GM19351 (cell line): Measurements from ENCODE around the gene CDH23.
"Not testable (repeated sequence)": the region's sequence is repeated elsewhere in the genome, so short reads cannot be mapped to it uniquely, and the experiment has no call there.

Experiments used
- ATAC-seq: cut with Tn5 transposase; IDR thresholded peaks from one replicate; pipeline ENCODE4 v1.9.1; 2021; ENCODE audit warnings: mild to moderate bottlenecking, moderate library complexity; ENCODE audit not compliant: unreplicated experiment

Gene CDH23

DNA sequence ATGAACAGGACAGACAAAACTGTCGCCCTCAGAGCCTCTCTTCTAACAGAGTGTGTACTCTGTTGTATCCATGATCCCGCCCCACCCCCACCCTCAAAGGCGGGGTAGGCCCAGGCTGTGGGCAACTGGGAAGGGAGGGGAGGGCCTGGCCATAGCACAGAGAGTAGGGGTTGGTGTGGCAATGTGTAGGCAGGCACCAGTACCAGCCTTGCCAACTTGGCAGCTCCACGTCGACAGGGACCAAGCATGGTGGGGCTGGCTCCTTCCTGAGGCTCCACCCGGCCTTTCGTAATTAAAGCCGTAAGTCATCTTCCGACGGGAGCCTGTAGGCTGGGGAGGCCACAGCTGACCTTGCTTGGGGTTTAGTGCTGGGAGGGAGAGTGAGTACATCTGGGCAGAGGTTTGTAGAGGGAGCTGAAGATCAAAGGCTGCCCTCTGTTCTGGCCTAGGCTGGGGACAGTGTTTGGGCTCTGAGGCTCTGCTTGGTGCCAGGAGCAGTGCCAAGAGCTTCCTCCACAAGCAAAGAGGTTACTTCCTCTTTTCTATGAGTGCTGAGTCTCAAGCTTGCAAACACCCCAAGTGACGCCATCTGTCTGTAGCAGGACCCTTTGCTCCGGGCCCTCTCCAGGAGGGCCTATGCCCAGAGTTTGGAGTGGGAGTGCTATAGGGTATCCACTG lies 201.2 kb downstream of the CDH23 start:
- ATAC-seq, result no peak

GRCh38 chr10:71598621-71599055 lies 201.9 kb downstream of the CDH23 start:
- ATAC-seq, result no peak

GRCh38 chr10:71599518-71599917 lies 202.8 kb downstream of the CDH23 start:
- ATAC-seq, result no peak

GRCh38 chr10:71600242-71600641 lies 203.5 kb downstream of the CDH23 start:
- ATAC-seq, result not testable (repeated sequence)

GRCh38 chr10:71600849-71601248 lies 204.1 kb downstream of the CDH23 start:
- no peak for ATAC-seq

DNA sequence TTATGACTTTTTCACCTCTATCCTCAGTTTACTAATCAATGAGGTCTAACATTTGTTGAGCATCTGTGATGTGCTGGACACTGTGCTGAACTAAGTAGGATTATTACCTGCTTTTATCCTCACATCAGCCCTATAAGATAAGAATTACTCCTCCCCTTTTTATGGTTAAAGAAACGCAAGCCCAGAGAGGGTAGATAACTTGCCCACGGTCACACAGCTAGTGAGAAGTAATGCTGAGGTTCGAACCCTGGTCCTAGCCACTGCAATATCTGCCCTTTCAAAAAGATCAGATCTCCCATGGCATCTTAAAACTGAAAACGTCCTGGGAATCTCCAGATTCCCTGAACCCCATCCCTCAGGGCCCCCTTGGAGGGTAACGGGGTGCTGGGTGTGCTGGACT lies 204.6 kb downstream of the CDH23 start:
- no peak for ATAC-seq

GRCh38 chr10:71603150-71603549 lies 206.4 kb downstream of the CDH23 start:
- ATAC-seq, result no peak

DNA sequence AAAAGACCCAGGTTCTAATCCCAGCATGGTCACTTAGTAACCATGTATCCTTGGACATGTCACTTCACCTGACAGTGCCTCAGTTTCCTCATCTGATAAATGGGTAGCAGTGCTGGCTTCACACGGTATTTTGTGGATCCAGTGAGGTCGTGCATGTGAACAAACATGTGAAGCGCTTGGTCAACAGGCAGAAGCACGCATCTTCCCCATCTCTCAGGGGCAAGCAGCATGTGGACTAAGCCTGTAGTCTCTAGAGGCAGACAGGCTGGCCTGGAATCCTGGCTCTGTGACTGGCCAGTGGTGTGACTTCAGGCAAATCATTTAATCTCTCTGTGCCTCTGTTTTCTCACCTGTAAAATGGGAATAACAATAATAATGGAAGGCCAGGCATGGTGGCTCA lies 207.0 kb downstream of the CDH23 start:
- no peak for ATAC-seq

GRCh38 chr10:71604324-71605018 lies 207.8 kb downstream of the CDH23 start:
- ATAC-seq, result no peak

- ATAC-seq, result no peak
Observed at GRCh38 chr10:71605263-71605962, 208.7 kb downstream of the CDH23 start.

DNA sequence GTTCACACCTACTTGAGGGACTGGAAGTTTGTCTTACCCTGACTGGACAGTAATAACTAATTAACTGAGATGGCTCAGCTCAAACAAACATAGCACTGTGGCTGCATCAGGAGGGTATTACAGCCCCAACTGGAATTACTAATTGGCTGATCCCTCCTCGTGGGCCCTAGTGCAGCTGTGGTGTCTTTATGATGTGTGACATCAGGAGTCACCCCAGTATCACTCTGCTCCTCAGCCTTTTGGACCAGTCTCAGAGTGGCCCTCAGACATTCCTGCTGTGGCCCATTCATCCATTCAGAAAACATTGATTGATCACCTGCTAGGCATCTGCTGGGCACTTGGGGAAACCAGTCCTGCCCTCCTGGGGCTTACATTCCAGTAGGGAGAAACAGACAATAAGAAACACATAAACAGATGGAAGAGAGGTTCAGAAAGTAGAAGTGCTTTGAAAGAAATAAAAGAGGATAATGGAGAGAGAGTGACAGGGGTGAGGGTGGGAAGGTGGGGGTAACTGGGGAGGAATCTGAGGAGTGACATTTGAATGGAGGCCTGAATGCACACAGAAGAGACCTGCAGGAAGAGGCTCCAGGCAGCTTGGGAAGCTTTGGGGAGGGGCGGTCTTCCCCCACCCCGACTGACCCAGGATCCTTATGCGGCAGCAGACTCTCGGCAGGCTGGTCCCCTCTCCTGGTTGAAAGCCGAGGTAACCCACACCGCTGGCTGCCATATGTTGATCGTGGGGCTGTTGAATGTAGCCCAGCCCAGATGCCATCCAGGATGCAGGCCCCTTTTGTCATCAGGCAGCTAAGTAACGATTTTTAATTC lies 209.7 kb downstream of the CDH23 start:
- no peak for ATAC-seq

DNA sequence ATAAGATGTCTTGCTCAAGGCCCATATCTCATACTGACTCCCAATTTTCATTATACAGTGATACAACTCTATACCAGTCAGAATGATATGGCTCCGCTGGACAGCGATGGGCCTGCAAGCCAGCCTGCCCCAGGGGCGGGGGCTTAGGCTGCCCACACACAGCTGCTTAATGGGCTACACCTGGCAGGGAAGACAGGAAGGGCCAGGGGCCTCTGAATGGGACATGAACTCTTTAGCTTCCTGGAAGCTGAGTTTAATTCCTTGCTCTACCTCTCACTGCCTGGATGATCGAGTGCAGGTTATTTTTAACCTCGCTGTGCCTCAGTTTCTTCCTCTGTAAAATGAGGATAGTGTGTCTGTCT lies 210.3 kb downstream of the CDH23 start:
- no peak for ATAC-seq

DNA sequence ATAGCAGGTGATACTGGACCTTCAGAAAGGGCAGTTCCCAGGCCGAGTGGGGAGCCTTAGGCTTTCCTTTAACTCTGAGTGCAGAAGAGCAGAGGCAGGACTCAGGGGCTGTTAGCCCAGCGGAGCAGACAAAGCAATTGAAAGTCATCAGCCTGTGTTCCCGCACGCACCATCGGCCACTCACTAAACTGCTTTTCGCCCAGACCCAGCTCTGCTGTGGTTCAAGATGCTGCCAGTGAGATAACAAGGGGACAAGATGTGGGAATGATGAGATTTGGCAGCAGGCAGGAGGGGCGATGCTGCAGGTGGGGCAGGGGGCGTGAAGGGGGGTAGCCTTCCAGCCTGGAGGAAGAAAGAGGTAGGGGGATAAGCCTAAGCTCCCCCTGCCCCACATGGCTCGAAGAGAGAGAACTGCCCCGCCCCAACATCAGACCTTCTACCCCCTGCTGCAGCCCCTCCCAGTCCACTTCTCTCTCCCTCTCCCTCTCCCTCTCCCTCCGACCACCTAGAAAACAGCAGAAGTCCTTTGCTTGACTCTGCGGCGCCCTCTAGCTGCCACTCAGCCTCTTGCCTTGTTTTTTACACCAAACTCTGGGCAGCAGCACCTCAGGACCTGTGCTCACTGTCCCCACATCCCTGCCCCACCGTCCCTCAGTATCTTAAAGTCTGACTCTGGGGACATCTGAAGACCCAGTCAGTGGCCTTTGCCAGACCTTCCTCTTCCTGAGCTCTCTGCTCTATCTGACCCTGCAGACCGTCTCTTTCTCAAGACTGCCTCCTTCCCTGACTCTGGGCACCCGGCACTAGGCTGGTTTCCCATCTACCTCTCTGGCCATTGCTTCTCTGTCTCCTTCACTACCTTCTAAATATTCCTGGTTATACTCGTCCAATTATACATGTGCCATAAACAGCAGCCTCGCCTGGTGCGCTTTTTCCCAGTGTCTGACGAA lies 212.4 kb downstream of the CDH23 start:
- ATAC-seq, result no peak

DNA sequence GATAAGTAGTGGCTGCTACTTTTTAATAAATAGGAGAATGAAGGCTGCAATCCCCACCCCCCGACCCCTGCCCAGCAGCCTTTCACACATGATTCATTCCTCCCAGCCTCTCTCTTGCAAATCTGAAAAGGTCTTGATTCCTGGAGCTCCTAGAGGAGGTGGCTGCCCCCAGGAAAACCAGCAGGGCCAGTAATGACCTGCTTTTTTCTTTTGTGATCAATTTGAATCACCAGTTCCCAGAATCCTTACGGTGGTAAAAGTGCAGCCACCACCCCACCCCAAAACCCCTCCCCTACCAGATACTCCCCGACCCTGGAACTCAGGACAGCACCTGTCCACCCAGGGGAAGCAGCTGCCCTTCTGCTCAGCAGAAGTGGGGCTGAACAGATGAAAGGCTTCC lies 213.9 kb downstream of the CDH23 start:
- ATAC-seq, result no peak

GRCh38 chr10:71611131-71611530 lies 214.4 kb downstream of the CDH23 start:
- no peak for ATAC-seq

GRCh38 chr10:71611709-71612422 lies 215.1 kb downstream of the CDH23 start:
- no peak for ATAC-seq

DNA sequence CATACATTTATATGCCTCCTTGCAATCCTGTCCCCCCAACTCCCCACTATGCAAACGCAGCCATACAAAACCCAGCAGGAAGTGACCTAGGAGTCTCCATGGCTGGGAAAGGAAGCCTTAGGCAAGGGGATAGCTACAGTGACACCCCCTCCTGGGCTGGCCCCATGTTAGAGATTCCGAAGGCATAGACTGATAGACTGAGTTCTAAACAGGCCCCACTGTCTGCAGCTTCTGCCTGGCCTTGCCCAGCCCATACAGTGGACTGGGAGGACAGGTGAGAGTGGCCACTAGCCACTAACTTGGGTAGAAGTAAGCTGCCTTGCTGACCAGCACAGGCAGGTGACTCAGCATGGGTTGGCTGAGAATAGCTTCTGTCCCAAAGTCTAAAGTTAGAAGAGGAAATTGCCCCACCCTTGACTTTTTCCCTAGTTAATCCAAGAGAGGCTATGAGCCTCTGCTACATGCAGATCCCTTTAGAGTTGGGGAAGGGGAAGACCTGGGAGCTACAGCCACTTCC lies 216.6 kb downstream of the CDH23 start:
- no peak for ATAC-seq

- no peak for ATAC-seq
Observed at GRCh38 chr10:71613877-71614276, 217.2 kb downstream of the CDH23 start.

DNA sequence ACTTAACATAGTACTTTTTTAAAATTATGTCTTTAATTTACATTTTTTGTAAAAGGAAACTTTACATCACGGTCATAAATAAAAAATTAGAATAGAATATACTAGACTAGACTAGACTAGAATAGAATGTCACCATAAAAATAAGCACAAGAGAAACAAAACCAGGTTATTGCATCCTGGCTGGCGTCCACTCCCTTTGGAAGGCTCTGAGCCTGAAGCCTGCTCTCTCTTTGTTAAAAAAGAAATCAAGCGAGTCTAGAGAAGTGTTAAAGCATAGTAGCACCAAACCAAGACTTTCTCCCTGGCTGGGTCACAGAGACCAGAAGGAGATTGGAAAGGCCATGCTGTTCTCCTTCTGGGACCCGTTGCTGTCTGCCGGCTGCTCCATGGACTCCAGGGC lies 218.2 kb downstream of the CDH23 start:
- no peak for ATAC-seq
